GM12864 (cell line): ENCODE measurements around the gene RALBP1.

Experiments
- DNase-seq: peaks from one replicate; pipeline ENCODE4 v3.0.0-alpha.2; 2011; ENCODE audit warnings: low read depth
- H3K4me3 ChIP-seq: 2 replicates; pipeline ENCODE4 v1.5.1; 2011; ENCODE audit warnings: mild to moderate bottlenecking, low read depth, low read length, control low read depth
- CTCF ChIP-seq: IDR thresholded peaks from 2 replicates; pipeline ENCODE4 v1.5.1; 2011; ENCODE audit warnings: low read depth, mild to moderate bottlenecking, moderate library complexity, low read length, control low read depth, inconsistent platforms; ENCODE audit errors: missing control alignments

RALBP1 gene

DNA sequence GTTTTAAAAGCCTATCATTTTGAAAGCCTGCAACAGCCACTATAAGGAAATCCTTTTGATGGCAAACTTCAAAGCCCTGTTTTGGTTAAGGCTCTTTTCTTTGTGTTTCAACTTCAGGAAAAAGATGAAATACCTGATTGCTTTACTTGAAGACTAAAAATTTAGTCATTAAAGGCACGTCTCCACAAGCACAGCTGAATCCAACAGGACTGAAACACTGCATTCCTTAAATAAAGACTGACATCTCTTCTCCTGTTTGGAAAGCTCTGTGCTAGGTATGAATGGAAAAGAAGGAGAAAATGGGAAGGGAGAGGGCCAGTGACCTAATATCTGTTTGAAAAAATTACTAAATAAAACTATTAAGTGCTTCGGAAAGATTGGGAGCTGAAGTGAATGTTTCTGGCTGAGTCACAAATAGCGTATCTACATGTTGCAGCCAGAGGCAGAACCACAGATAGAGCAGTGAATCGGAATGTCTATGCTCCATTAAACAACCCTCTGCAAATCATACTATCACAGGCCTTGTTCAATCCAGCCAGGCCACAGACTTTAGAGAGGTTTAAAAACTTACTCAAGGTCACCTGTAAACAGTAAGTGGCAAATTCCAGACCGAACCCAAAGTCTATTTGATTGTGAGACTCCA is 21.1 kb upstream of the RALBP1 start:
- no peak for DNase-seq
- TF ChIP-seq CTCF = no peak
- H3K4me3 ChIP-seq = no peak overlapping the region

- no peak overlapping the region for H3K4me3 ChIP-seq
- TF ChIP-seq CTCF = no peak
- no peak for DNase-seq
These were observed 19.4 kb upstream of the RALBP1 start for GRCh38 chr18:9455718-9456511.

DNA sequence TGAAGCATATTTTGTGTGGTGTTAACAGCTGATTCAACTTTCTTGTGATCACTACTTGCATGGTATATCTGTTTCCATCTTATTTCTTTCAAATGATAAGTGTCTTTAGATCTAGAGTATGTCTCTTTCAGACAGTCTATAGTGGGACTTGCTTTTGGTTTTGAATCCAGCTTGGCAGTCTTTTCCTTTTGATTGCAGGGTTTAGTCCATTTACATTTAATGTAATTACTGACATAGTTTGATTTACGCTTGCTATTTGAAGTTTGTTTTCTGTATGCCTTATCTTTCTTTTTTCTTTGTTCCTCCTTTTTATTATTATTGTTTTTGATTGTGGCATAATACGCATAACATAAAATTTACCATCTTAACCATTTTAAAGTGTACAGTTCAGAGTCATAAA is 9.2 kb upstream of the RALBP1 start:
- no peak overlapping the region for H3K4me3 ChIP-seq
- no peak for DNase-seq
- no peak for TF ChIP-seq CTCF

GRCh38 chr18:9466846-9467245 is 8.5 kb upstream of the RALBP1 start:
- TF ChIP-seq CTCF = no peak
- no peak for DNase-seq
- H3K4me3 ChIP-seq = no peak overlapping the region

DNA sequence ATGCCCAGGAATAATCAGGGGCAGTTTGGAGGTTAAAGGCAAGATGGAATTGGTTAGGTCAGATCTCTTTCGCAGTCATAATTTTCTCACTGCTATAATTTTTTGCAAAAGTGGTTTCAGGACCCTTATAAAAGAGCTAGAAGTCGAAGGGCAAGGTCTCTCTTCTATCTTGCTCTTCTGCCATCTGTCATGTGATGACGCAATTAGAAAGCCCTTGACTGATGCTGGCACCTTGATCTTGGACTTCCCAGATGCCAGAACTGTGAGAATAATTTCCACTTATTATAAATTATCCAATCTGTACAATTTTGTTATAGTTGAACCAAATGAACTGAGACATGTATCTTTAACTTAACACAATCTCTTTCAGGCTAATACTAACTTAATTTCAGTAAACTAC is 6.3 kb upstream of the RALBP1 start:
- H3K4me3 ChIP-seq = no peak overlapping the region
- no peak for TF ChIP-seq CTCF
- no peak for DNase-seq

- DNase-seq = no peak
- TF ChIP-seq CTCF = no peak
- H3K4me3 ChIP-seq = no peak overlapping the region
These were observed 5.6 kb upstream of the RALBP1 start for GRCh38 chr18:9469685-9470084.
